Esophagus squamous epithelium (tissue), 4 donors: Measurements from ENCODE around the gene CSNK1G2.
A peak's percentile ranks its signal among the peaks of the same experiment; 100 is the strongest.

Experiments
- CTCF ChIP-seq, 6 experiments: fragments of 450-650 bp in 4 of 6; fragments of 200-600 bp in 2 of 6; sonication (generic) in 2 of 6; IDR thresholded peaks; one replicate each; pipeline ENCODE4 v1.5.1; 2016 to 2019; ENCODE audit warnings: antibody characterized with exemption in 6 of 6, mild to moderate bottlenecking in 4 of 6, moderate library complexity in 4 of 6
- POLR2A ChIP-seq, 4 donors: fragments of 450-650 bp; IDR thresholded peaks; one replicate each; pipeline ENCODE4 v1.6.1; 2017; ENCODE audit warnings: antibody characterized with exemption in 4 of 4, mild to moderate bottlenecking in 4 of 4, moderate library complexity in 3 of 4

GRCh38 chr19:1942078-1942933, 1.3 kb downstream of the CSNK1G2 start:
- peak in 1 of 4 donors; percentile 43 for TF ChIP-seq POLR2A (IDR thresholded peaks at IDR 0.05)
- no peak for TF ChIP-seq CTCF (IDR thresholded peaks at IDR 0.05)
